Endothelial cell of umbilical vein (primary cell): ENCODE data around the gene TLDC2. TPM values are rescaled to one million over a fixed set of nuclear protein-coding genes. Genes with fewer than 3 reads are reported as not detected.
"Not testable (repeated sequence)": the region's sequence is repeated elsewhere in the genome, so short reads cannot be mapped to it uniquely, and the experiment has no call there.

Experiments
- BruUV-seq: library from RNA; stranded (reverse); fragments of 400-500 nt; replicated peaks from 2 replicates; lab custom pipeline; 2021; lab: Mats Ljungman, UMichigan
- CTCF ChIA-PET: fragments of 300-600, 350-600 bp; sonication (Branson Sonifier 250); formaldehyde crosslinking; loops from one replicate; lab custom pipeline; 2021; ENCODE audit warnings: antibody characterized with exemption, inconsistent platforms; lab: Charles Lee
- POLR2A ChIA-PET: fragments of 300-600, 350-600 bp; sonication (Branson Sonifier 250); formaldehyde crosslinking; loops from one replicate; lab custom pipeline; 2021; ENCODE audit warnings: antibody characterized with exemption, inconsistent platforms; lab: Charles Lee
- DNase-seq: peaks from one replicate; pipeline ENCODE4 v3.0.0-alpha.2; 2011; ENCODE audit warnings: low read depth, low spot score
- FAIRE-seq: peaks from 2 replicates; lab custom pipeline; 2011; peaks lifted over from hg19 to GRCh38; lab: Jason Lieb, UNC
- H2AFZ ChIP-seq: 2 replicates; pipeline ENCODE4 v1.6.0; 2012; ENCODE audit warnings: low read depth, low read length, control low read depth, inconsistent platforms
- H3K27ac ChIP-seq: 2 replicates; pipeline ENCODE4 v1.5.1; 2011; ENCODE audit warnings: low read depth, mild to moderate bottlenecking, control low read depth, low read length, moderate library complexity; ENCODE audit not compliant: insufficient read depth
- H3K27me3 ChIP-seq, 2 experiments: 2 replicates each; pipeline versions ENCODE4 v1.6.0 to v1.6.1; 2011; ENCODE audit warnings: low read length in 2 of 2, mixed read lengths in 1 of 2; ENCODE audit not compliant: control insufficient read depth in 2 of 2, insufficient read depth in 2 of 2
- H3K36me3 ChIP-seq, 2 experiments: 2 replicates in 1 of 2; 3 replicates in 1 of 2; pipeline ENCODE4 v1.5.1; 2011; ENCODE audit warnings: low read length in 2 of 2, mild to moderate bottlenecking in 1 of 2, moderate library complexity in 1 of 2; ENCODE audit not compliant: control insufficient read depth in 2 of 2, insufficient read depth in 2 of 2; ENCODE audit errors: extremely low read depth in 1 of 2
- H3K4me1 ChIP-seq: 3 replicates; pipeline ENCODE4 v1.5.1; 2011; ENCODE audit warnings: mild to moderate bottlenecking, low read length; ENCODE audit not compliant: control insufficient read depth, insufficient read depth; ENCODE audit errors: extremely low read depth
- H3K4me2 ChIP-seq: 2 replicates; pipeline ENCODE4 v1.6.1; 2011; ENCODE audit warnings: low read length, control low read depth, mixed read lengths; ENCODE audit not compliant: insufficient read depth
- H3K4me3 ChIP-seq, 3 experiments: fragments of 200-600 bp in 1 of 3; sonication (generic), shearing (Covaris generic) in 1 of 3; replicated peaks in 1 of 3; 2 replicates each; pipeline ENCODE4 v1.5.1; 2011 to 2016; ENCODE audit warnings: control low read depth in 3 of 3, low read length in 3 of 3, mild to moderate bottlenecking in 2 of 3, inconsistent platforms in 1 of 3, low read depth in 1 of 3, moderate library complexity in 1 of 3; ENCODE audit not compliant: insufficient read depth in 1 of 3
- H3K79me2 ChIP-seq: 2 replicates; pipeline ENCODE4 v1.6.0; 2012; ENCODE audit warnings: low read length, inconsistent platforms; ENCODE audit not compliant: control insufficient read depth, insufficient read depth
- H3K9ac ChIP-seq: replicated peaks from 2 replicates; pipeline ENCODE3; 2011; ENCODE audit warnings: low read length, control low read depth; ENCODE audit not compliant: insufficient read depth; ENCODE audit errors: extremely low read depth
- H3K9me1 ChIP-seq: replicated peaks from 3 replicates; pipeline ENCODE4 v1.6.0; 2011; ENCODE audit warnings: mild to moderate bottlenecking, low read length; ENCODE audit not compliant: control insufficient read depth, insufficient read depth; ENCODE audit errors: extremely low read depth
- H3K9me3 ChIP-seq: replicated peaks from 2 replicates; pipeline ENCODE4 v1.5.1; 2012; ENCODE audit warnings: low read length, inconsistent platforms; ENCODE audit not compliant: control insufficient read depth, insufficient read depth
- H4K20me1 ChIP-seq: replicated peaks from 2 replicates; pipeline ENCODE3; 2011; ENCODE audit warnings: mild to moderate bottlenecking, low read length; ENCODE audit not compliant: control insufficient read depth, insufficient read depth; ENCODE audit errors: extremely low read depth
- JUN ChIP-seq: IDR thresholded peaks from 2 replicates; pipeline ENCODE4 v1.6.1; 2011; ENCODE audit warnings: borderline replicate concordance, low read depth; ENCODE audit not compliant: insufficient read length, insufficient read depth
- MYC ChIP-seq: IDR thresholded peaks from one replicate; pipeline ENCODE4 v1.6.1; 2011; ENCODE audit warnings: mild to moderate bottlenecking, low read depth, low read length
- POLR2A ChIP-seq: IDR thresholded peaks from 2 replicates; pipeline ENCODE4 v1.6.1; 2012; ENCODE audit warnings: low read depth, mild to moderate bottlenecking, control low read depth, low read length
- dilution Hi-C: fragments of 300-500 bp; cut with MboI; formaldehyde crosslinking; loops from one replicate; pipeline ENCODE4 v1.15.0; 2019; ENCODE audit warnings: low sequenced_read_pairs; ENCODE audit not compliant: extremely low pct_ligation_motif_present
- intact Hi-C: fragments of 100-400 bp; cut with micrococcal nuclease; formaldehyde crosslinking; loops from one replicate; pipeline ENCODE4 v1.10.0; 2022
- polyA plus RNA-seq, 4 experiments: library from polyadenylated mRNA; depleted of rRNA in 3 of 4; stranded (reverse) in 3 of 4; unstranded in 1 of 4; fragments of >200 nt; gene quantifications; 2 replicates each; pipeline versions ENCODE4 v1.2.1 to v1.2.3, GENCODE V29; 2011 to 2012; ENCODE audit warnings: missing spikeins in 1 of 4
- total RNA-seq: library from RNA; stranded (reverse); gene quantifications from 2 replicates; pipeline ENCODE4 v1.2.3, GENCODE V29; 2021

Gene TLDC2
- total and polyA plus RNA-seq, 2 donors (not counting 3 experiments of a cell fraction or from before 2014, with no cell fraction given): not detected

GRCh38 chr20:36932476-36933426 lies 56.8 kb downstream of the TLDC2 start:
- TF ChIP-seq MYC (no peak), POLR2A (no peak), JUN (no peak)
- H3K9ac ChIP-seq: no peak overlapping the region
- intact Hi-C loops (no loop called here), dilution Hi-C loops (no loop called here)
- H3K27ac ChIP-seq: no peak overlapping the region
- H3K9me3 ChIP-seq: no peaks in the 10 kb centered on the region
- ChIA-PET POLR2A (no interaction called here), CTCF (interaction anchor here (0.6 to 5.2 kb wide), 2 partner anchors 13 to 106 kb away, joined by 3 to 23 read pairs; no protein-coding TSS in a partner anchor)
- no peak overlapping the region for H3K4me2 ChIP-seq
- no peaks in the 10 kb centered on the region for H3K4me1 ChIP-seq
- H4K20me1 ChIP-seq: no peaks in the 10 kb centered on the region
- peaks cover 0 to under 1% of the 10 kb centered on the region in 2 experiments for H3K36me3 ChIP-seq
- H3K9me1 ChIP-seq: no peaks in the 10 kb centered on the region
- no peaks in the 10 kb centered on the region for H3K79me2 ChIP-seq
- BruUV-seq: no TSS peak
- H3K27me3 ChIP-seq: no peaks in the 10 kb centered on the region
- no peak overlapping the region for H2AFZ ChIP-seq
- DNase-seq (no peak), FAIRE-seq (no peak)
- H3K4me3 ChIP-seq: no peak overlapping the region

GRCh38 chr20:36933571-36933970 lies 57.6 kb downstream of the TLDC2 start:
- H3K9me3 ChIP-seq, DNase-seq, H3K9ac ChIP-seq, H3K79me2 ChIP-seq, dilution Hi-C loops, H3K9me1 ChIP-seq, H3K4me3 ChIP-seq, H3K4me1 ChIP-seq, FAIRE-seq, H3K27me3 ChIP-seq, BruUV-seq, H4K20me1 ChIP-seq, H2AFZ ChIP-seq, POLR2A ChIA-PET, intact Hi-C loops, H3K27ac ChIP-seq, H3K4me2 ChIP-seq, H3K36me3 ChIP-seq: not testable (repeated sequence)
- CTCF ChIA-PET: interaction anchor here (5.2 kb wide), 1 partner anchor 14 kb away, joined by 23 read pairs; no protein-coding TSS in a partner anchor
